ENCODE data around the gene SMC2.

GRCh38 chr9:104074876-104075275, 19.2 kb upstream of the SMC2 start:
- no peak for TF ChIP-seq GATA2 (IDR thresholded peaks at IDR 0.05; ENCODE audit: low read depth, low read length)
- TF ChIP-seq GATA3 (IDR thresholded peaks at IDR 0.05; ENCODE audit: low read depth, low read length), result no peak
